ENCODE data around the gene PHKA2. TPM values are rescaled to one million over a fixed set of nuclear protein-coding genes. Genes with fewer than 3 reads are reported as not detected.

PHKA2 gene
- total RNA-seq, 1 experiment from 2014 or later = 18.1 TPM

GRCh38 chrX:18937173-18937572 lies 46.7 kb downstream of the PHKA2 start:
- Mint-ChIP-seq H3K27me3 (ENCODE audit: insufficient read depth, unreplicated experiment) (no peaks in the 10 kb centered on the region), H3K9me3 (ENCODE audit: unreplicated experiment) (no peaks in the 10 kb centered on the region), H3K4me3 (ENCODE audit: unreplicated experiment) (no peak overlapping the region), H3K36me3 (ENCODE audit: insufficient read depth, unreplicated experiment) (peaks cover 25% of the 10 kb centered on the region), H3K4me1 (ENCODE audit: insufficient read depth, unreplicated experiment) (no peaks in the 10 kb centered on the region), H3K27ac (ENCODE audit: low read depth, unreplicated experiment) (no peak overlapping the region)
- POLR2A ChIA-PET = no interaction called here
- CTCF ChIA-PET = interaction anchor here (0.5 kb wide), 1 partner anchor 512 kb away, joined by 3 read pairs; the partner anchor contains the start of gene CDKL5
- no TSS peak for BruUV-seq (replicated peaks)
- intact Hi-C loops (cut with micrococcal nuclease) = no loop called here
- TF ChIP-seq CTCF (IDR thresholded peaks at IDR 0.05; ENCODE audit: unreplicated experiment) = no peak
- DNase-seq (ENCODE audit: unreplicated experiment) = no peak

- Mint-ChIP-seq H3K27ac (ENCODE audit: low read depth, unreplicated experiment) (no peak overlapping the region), H3K4me1 (ENCODE audit: insufficient read depth, unreplicated experiment) (no peaks in the 10 kb centered on the region), H3K36me3 (ENCODE audit: insufficient read depth, unreplicated experiment) (peaks cover 35% of the 10 kb centered on the region), H3K27me3 (ENCODE audit: insufficient read depth, unreplicated experiment) (no peaks in the 10 kb centered on the region), H3K4me3 (ENCODE audit: unreplicated experiment) (no peak overlapping the region), H3K9me3 (ENCODE audit: unreplicated experiment) (no peaks in the 10 kb centered on the region)
- no peak for DNase-seq (ENCODE audit: unreplicated experiment)
- intact Hi-C loops (cut with micrococcal nuclease) = no loop called here
- POLR2A ChIA-PET = interaction anchor here (0.7 kb wide), 1 partner anchor 23 kb away, joined by 3 read pairs; no protein-coding TSS in a partner anchor
- TF ChIP-seq CTCF (IDR thresholded peaks at IDR 0.05; ENCODE audit: unreplicated experiment) = no peak
- CTCF ChIA-PET = interaction anchor here (0.5 kb wide), 1 partner anchor 70 kb away, joined by 5 read pairs; no protein-coding TSS in a partner anchor
- BruUV-seq (replicated peaks) = no TSS peak
Measured at GRCh38 chrX:18935893-18936292, 48.0 kb downstream of the PHKA2 start.

- no peaks in the 10 kb centered on the region for H3K9me3 Mint-ChIP-seq (ENCODE audit: unreplicated experiment)
- H3K27ac Mint-ChIP-seq (ENCODE audit: low read depth, unreplicated experiment) = no peak overlapping the region
- ChIA-PET CTCF (interaction anchor here (0.8 to 1.6 kb wide), 2 partner anchors 20 to 545 kb away, joined by 3 to 4 read pairs; no protein-coding TSS in a partner anchor), POLR2A (no interaction called here)
- DNase-seq (ENCODE audit: unreplicated experiment) = no peak
- no peaks in the 10 kb centered on the region for H3K27me3 Mint-ChIP-seq (ENCODE audit: insufficient read depth, unreplicated experiment)
- H3K4me1 Mint-ChIP-seq (ENCODE audit: insufficient read depth, unreplicated experiment) = no peaks in the 10 kb centered on the region
- H3K36me3 Mint-ChIP-seq (ENCODE audit: insufficient read depth, unreplicated experiment) = peaks cover 35% of the 10 kb centered on the region
- H3K4me3 Mint-ChIP-seq (ENCODE audit: unreplicated experiment) = no peak overlapping the region
- intact Hi-C loops (cut with micrococcal nuclease) = no loop called here
- no peak for TF ChIP-seq CTCF (IDR thresholded peaks at IDR 0.05; ENCODE audit: unreplicated experiment)
- BruUV-seq (replicated peaks) = no TSS peak
Measured at GRCh38 chrX:18934708-18935107, 49.2 kb downstream of the PHKA2 start.

- no peak overlapping the region for H3K27ac Mint-ChIP-seq (ENCODE audit: low read depth, unreplicated experiment)
- H3K4me1 Mint-ChIP-seq (ENCODE audit: insufficient read depth, unreplicated experiment) = no peaks in the 10 kb centered on the region
- CTCF ChIA-PET = interaction anchor here (0.6 to 1.6 kb wide), 3 partner anchors 8 to 367 kb away, joined by 3 to 4 read pairs (median 3); no protein-coding TSS in a partner anchor
- no TSS peak for BruUV-seq (replicated peaks)
- no peak for TF ChIP-seq CTCF (IDR thresholded peaks at IDR 0.05; ENCODE audit: unreplicated experiment)
- intact Hi-C loops (cut with micrococcal nuclease) = no loop called here
- H3K4me3 Mint-ChIP-seq (ENCODE audit: unreplicated experiment) = no peak overlapping the region
- POLR2A ChIA-PET = no interaction called here
- no peaks in the 10 kb centered on the region for H3K9me3 Mint-ChIP-seq (ENCODE audit: unreplicated experiment)
- peaks cover 35% of the 10 kb centered on the region for H3K36me3 Mint-ChIP-seq (ENCODE audit: insufficient read depth, unreplicated experiment)
- no peaks in the 10 kb centered on the region for H3K27me3 Mint-ChIP-seq (ENCODE audit: insufficient read depth, unreplicated experiment)
- no peak for DNase-seq (ENCODE audit: unreplicated experiment)
Measured at GRCh38 chrX:18933617-18934016, 50.3 kb downstream of the PHKA2 start.
